Adrenal gland (tissue), 5 donors: ENCODE data around the gene ANKRD28.

Experiments used
- CTCF ChIP-seq, 6 experiments: fragments of 450-650 bp in 4 of 6; fragments of 200-600 bp in 2 of 6; sonication (generic) in 1 of 6; IDR thresholded peaks; 1 replicate in 5 of 6; 2 replicates in 1 of 6; pipeline versions ENCODE4 v1.5.1 to v1.8.0; 2016 to 2021; ENCODE audit warnings: antibody characterized with exemption in 6 of 6, mild to moderate bottlenecking in 2 of 6, moderate library complexity in 1 of 6
- POLR2A ChIP-seq, 2 donors: fragments of 450-650 bp; IDR thresholded peaks; one replicate each; pipeline ENCODE4 v1.6.1; 2017; ENCODE audit warnings: antibody characterized with exemption in 2 of 2, mild to moderate bottlenecking in 2 of 2, moderate library complexity in 1 of 2
- donor health status: DM: no; HTN: no; CAD: no.

GRCh38 chr3:15726881-15727280 lies 70.9 kb downstream of the ANKRD28 start:
- TF ChIP-seq CTCF (IDR thresholded peaks at IDR 0.05) (no peak), POLR2A (IDR thresholded peaks at IDR 0.05) (no peak)
